OCI-LY7 (cell line): ENCODE results near the gene ZNF574. TPM values are rescaled to one million over a fixed set of nuclear protein-coding genes. Genes with fewer than 3 reads are reported as not detected.

ENCODE experiments used
- BruUV-seq: library from RNA; stranded (reverse); fragments of 400-500 nt; replicated peaks from 2 replicates; lab custom pipeline; 2021; lab: Mats Ljungman, UMichigan
- CTCF ChIA-PET: fragments of 300-600 bp; sonication (Branson Sonifier 250); formaldehyde crosslinking; loops from one replicate; lab custom pipeline; 2022; ENCODE audit warnings: antibody characterized with exemption; ENCODE audit not compliant: unreplicated experiment; lab: Charles Lee
- POLR2A ChIA-PET: fragments of 300-600 bp; sonication (Branson Sonifier 250); formaldehyde crosslinking; loops from one replicate; lab custom pipeline; 2022; ENCODE audit warnings: antibody characterized with exemption; lab: Charles Lee
- DNase-seq: peaks from one replicate; pipeline ENCODE4 v3.0.0-alpha.2; 2015; ENCODE audit warnings: low spot score
- H2AFZ ChIP-seq: fragments of 200-600 bp; sonication (generic), shearing (Covaris generic); 2 replicates; pipeline ENCODE4 v1.6.1; 2014; ENCODE audit warnings: mild to moderate bottlenecking, antibody characterized with exemption, low read length, moderate library complexity
- H3K27ac ChIP-seq: fragments of 200-600 bp; sonication (generic); 2 replicates; pipeline ENCODE4 v1.5.1; 2014; ENCODE audit warnings: mixed run types, low read depth, mild to moderate bottlenecking, moderate library complexity, low read length, inconsistent platforms; ENCODE audit not compliant: poor library complexity, severe bottlenecking
- H3K36me3 ChIP-seq: fragments of 200-600 bp; sonication (generic); 2 replicates; pipeline ENCODE4 v1.6.1; 2014; ENCODE audit warnings: mild to moderate bottlenecking, antibody characterized with exemption, low read length, moderate library complexity, mixed read lengths; ENCODE audit not compliant: insufficient read depth
- H3K4me1 ChIP-seq: fragments of 200-600 bp; sonication (generic); 2 replicates; pipeline ENCODE4 v1.5.1; 2014; ENCODE audit warnings: mild to moderate bottlenecking, low read length; ENCODE audit not compliant: insufficient read depth, poor library complexity, severe bottlenecking
- H3K4me2 ChIP-seq: fragments of 200-600 bp; sonication (generic); 2 replicates; pipeline ENCODE4 v1.6.1; 2014; ENCODE audit warnings: mild to moderate bottlenecking, low read length
- H3K4me3 ChIP-seq: fragments of 200-600 bp; sonication (generic); 2 replicates; pipeline ENCODE4 v1.5.1; 2014; ENCODE audit warnings: mild to moderate bottlenecking, low read depth, low read length; ENCODE audit not compliant: poor library complexity, severe bottlenecking
- H3K79me2 ChIP-seq: fragments of 200-600 bp; sonication (generic); 2 replicates; pipeline ENCODE4 v1.6.1; 2016; ENCODE audit warnings: low read depth, mild to moderate bottlenecking, low read length, moderate library complexity, mixed read lengths; ENCODE audit not compliant: insufficient read depth
- H3K9me2 ChIP-seq: fragments of 200-600 bp; sonication (generic); 2 replicates; pipeline ENCODE4 v1.6.1; 2016; ENCODE audit warnings: mild to moderate bottlenecking, low read length, mixed read lengths; ENCODE audit not compliant: insufficient read depth
- H3K9me3 ChIP-seq: fragments of 200-600 bp; sonication (generic); 2 replicates; pipeline ENCODE4 v1.6.1; 2014; ENCODE audit warnings: mild to moderate bottlenecking, mixed run types, low read length, mixed read lengths
- H4K20me1 ChIP-seq: fragments of 200-600 bp; sonication (generic); 2 replicates; pipeline ENCODE4 v1.6.1; 2014; ENCODE audit warnings: mild to moderate bottlenecking, antibody characterized with exemption, low read length, moderate library complexity, mixed read lengths; ENCODE audit not compliant: insufficient read depth
- EZH2phosphoT487 ChIP-seq: fragments of 200-600 bp; sonication (generic); IDR thresholded peaks from 2 replicates; pipeline ENCODE4 v1.6.1; 2018; ENCODE audit warnings: low read depth, borderline replicate concordance, mild to moderate bottlenecking, mixed run types, antibody characterized with exemption, low read length, moderate library complexity, mixed read lengths
- intact Hi-C: fragments of 100-400 bp; cut with micrococcal nuclease; formaldehyde crosslinking; loops from one replicate; pipeline ENCODE4 v1.10.0; 2022; ENCODE audit not compliant: unreplicated experiment
- total RNA-seq, 2 experiments: library from RNA; depleted of rRNA in 1 of 2; stranded (reverse); fragments of >200 nt in 1 of 2; shearing (Covaris generic) in 1 of 2; gene quantifications; 2 replicates each; pipeline ENCODE4 v1.2.3, GENCODE V29; 2014 to 2022
- TF ChIP-seq, protein P1 (sequence below): fragments of 200-600 bp; sonication (generic); conservative IDR thresholded peaks from 2 replicates; pipeline ENCODE4 v1.5.1; 2014; ENCODE audit warnings: mild to moderate bottlenecking, antibody characterized with exemption, low read length, moderate library complexity, mixed read lengths

The ZNF574 gene
- total RNA-seq, 2 experiments from 2014 or later = 14.5 to 29.3 TPM

GRCh38 chr19:42030645-42031440 is 45.1 kb upstream of the ZNF574 start:
- POLR2A ChIA-PET = interaction anchor here (0.5 kb wide), 1 partner anchor 70 kb away, joined by 3 read pairs; no protein-coding TSS in a partner anchor
- no peak overlapping the region for H3K4me3 ChIP-seq

DNA sequence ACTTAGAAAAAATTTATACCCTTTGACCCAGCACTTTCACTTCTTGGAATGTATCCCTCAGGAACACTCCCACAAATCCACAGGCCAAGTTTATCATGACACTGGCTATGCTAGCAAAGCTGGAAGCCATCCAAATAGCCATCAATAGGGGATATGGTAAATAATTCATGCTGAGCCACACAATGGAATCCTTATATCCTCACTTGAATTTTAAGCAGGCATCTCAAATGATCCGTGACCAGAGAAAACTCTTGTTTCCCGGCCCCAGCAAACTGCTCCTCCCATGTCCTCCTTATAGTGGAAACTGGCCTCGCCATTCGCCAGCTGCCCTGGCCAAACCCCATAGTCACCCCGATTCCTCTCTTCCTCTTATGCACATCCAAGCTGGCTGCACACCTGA is 43.5 kb upstream of the ZNF574 start:
- Histone ChIP-seq H3K4me3 (no peak overlapping the region), H3K9me2 (no peaks in the 10 kb centered on the region), H3K4me2 (no peak overlapping the region), H3K36me3 (no peaks in the 10 kb centered on the region), H4K20me1 (no peaks in the 10 kb centered on the region), H2AFZ (no peak overlapping the region), H3K79me2 (no peaks in the 10 kb centered on the region), H3K4me1 (peaks cover 4% of the 10 kb centered on the region), H3K27ac (no peak overlapping the region), H3K9me3 (no peaks in the 10 kb centered on the region)
- intact Hi-C loops = loop anchor here (5.0 kb wide), 1 partner anchor 75 kb away; the partner anchor contains the start of gene RABAC1
- POLR2A ChIA-PET = no interaction called here
- TF ChIP-seq EZH2phosphoT487 = no peak
- TF ChIP-seq, protein P1, sequence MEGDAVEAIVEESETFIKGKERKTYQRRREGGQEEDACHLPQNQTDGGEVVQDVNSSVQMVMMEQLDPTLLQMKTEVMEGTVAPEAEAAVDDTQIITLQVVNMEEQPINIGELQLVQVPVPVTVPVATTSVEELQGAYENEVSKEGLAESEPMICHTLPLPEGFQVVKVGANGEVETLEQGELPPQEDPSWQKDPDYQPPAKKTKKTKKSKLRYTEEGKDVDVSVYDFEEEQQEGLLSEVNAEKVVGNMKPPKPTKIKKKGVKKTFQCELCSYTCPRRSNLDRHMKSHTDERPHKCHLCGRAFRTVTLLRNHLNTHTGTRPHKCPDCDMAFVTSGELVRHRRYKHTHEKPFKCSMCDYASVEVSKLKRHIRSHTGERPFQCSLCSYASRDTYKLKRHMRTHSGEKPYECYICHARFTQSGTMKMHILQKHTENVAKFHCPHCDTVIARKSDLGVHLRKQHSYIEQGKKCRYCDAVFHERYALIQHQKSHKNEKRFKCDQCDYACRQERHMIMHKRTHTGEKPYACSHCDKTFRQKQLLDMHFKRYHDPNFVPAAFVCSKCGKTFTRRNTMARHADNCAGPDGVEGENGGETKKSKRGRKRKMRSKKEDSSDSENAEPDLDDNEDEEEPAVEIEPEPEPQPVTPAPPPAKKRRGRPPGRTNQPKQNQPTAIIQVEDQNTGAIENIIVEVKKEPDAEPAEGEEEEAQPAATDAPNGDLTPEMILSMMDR = no peak
- DNase-seq = no peak
- no TSS peak for BruUV-seq
- CTCF ChIA-PET = no interaction called here

More at GRCh38 chr19:42030645-42031440, 45.1 kb upstream of the ZNF574 start:
- CTCF ChIA-PET = no interaction called here
- Histone ChIP-seq H3K79me2 (no peaks in the 10 kb centered on the region), H3K36me3 (no peaks in the 10 kb centered on the region), H3K4me2 (no peak overlapping the region), H4K20me1 (no peaks in the 10 kb centered on the region), H3K4me1 (peaks cover 4% of the 10 kb centered on the region), H3K27ac (no peak overlapping the region), H3K9me2 (no peaks in the 10 kb centered on the region), H3K9me3 (no peaks in the 10 kb centered on the region), H2AFZ (no peak overlapping the region)
- TF ChIP-seq, protein P1 = no peak
- TF ChIP-seq EZH2phosphoT487 = no peak
- no peak for DNase-seq
- intact Hi-C loops = loop anchor here (5.0 kb wide), 1 partner anchor 74 kb away; the partner anchor contains the start of gene RABAC1
- BruUV-seq = no TSS peak

DNA sequence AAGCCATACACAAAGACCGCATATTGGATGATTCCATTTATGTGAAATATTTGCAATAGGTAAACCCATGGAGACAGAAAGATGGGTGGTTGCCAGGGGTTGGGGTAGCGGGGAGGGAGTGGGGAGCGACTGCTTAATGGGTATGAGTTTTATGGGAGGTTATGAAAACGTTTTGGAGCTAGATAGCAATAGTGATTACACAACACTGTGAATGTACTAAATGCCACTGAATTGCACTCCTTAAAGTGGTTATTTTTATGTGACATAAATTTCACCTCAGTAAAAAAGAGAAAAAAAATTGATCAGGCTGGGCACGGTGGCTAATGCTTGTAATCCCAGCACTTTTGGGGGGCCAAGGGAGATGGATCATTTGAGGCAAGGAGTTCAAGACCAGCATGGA is 42.6 kb upstream of the ZNF574 start:
- H3K36me3 ChIP-seq = no peaks in the 10 kb centered on the region
- peaks cover 4% of the 10 kb centered on the region for H3K4me1 ChIP-seq
- BruUV-seq = no TSS peak
- H3K9me3 ChIP-seq = no peaks in the 10 kb centered on the region
- H3K4me3 ChIP-seq = no peak overlapping the region
- H3K79me2 ChIP-seq = no peaks in the 10 kb centered on the region
- DNase-seq = no peak
- intact Hi-C loops = loop anchor here (5.0 kb wide), 1 partner anchor 76 kb away; the partner anchor contains the start of gene RABAC1
- TF ChIP-seq EZH2phosphoT487 = no peak
- TF ChIP-seq, protein P1 = no peak
- H3K4me2 ChIP-seq = no peak overlapping the region
- H3K9me2 ChIP-seq = no peaks in the 10 kb centered on the region
- no peak overlapping the region for H2AFZ ChIP-seq
- H3K27ac ChIP-seq = no peak overlapping the region
- ChIA-PET POLR2A (interaction anchor here (0.7 kb wide), 1 partner anchor 22 kb away, joined by 5 read pairs; no protein-coding TSS in a partner anchor), CTCF (no interaction called here)
- H4K20me1 ChIP-seq = no peaks in the 10 kb centered on the region
